CD4-positive, alpha-beta T cell treated with Interleukin-12 subunit alpha and Interleukin-12 subunit beta, for 1 hour (primary cell): ENCODE results near the gene GIT2.

Experiments used
- DNase-seq: peaks from one replicate; pipeline ENCODE4 v3.0.0-alpha.2; 2020

GIT2 gene

DNA sequence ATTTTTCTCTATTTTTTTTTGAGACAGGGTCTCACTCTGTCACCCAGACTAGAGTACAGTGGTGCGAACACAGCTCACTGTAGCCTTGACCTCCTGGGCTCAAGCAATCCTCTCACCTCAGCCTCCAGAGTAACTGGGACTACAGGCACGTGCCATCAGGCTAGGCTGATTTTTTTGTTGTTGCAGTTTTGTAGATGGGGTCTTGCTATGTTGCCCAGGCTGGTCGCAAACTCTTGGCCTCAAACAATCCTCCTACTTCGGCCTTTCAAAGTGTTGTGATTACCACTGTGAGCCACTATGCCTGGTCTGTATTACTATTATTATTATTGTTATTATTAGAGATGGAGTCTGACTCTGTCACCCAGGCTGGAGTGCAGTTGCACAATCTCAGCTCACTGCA lies 23.3 kb downstream of the GIT2 start:
- no peak for DNase-seq

DNA sequence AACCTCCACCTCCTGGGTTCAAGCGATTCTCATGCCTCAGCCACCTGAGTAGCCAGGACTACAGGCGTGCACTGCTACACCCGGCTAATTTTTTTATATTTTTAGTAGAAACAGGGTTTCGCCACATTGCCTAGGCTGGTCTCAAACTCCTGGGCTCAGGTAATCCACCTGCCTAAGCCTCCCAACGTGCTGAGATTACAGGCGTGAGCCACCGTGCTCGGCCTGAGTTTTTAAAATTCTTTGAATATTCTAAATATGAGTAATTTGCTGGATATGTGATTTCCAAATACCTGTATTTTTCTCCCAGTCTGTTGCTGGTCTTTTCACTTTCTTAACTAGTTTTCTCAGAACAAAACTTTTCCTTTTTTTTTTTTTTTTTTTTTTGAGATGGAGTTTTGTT lies 27.4 kb downstream of the GIT2 start:
- no peak for DNase-seq

DNA sequence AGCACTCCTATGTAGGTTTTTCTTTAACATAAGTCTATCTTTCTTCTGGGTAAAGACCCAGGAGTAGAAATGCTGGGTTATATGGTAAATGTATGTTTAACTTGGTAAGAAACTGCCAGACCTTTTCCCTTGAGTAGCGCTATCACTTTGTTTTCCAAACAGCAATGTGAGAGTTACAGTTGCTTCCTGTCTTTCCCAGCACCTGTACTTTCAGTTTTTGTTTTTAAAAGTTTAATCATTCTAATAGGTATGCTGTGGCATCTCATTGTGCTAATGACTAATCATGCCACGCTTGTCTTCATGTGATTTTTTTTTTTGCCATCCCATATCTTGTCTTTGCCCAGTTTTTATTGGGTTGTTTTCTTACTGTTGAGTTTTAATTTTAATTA lies 28.1 kb downstream of the GIT2 start:
- peak; percentile 45 for DNase-seq

DNA sequence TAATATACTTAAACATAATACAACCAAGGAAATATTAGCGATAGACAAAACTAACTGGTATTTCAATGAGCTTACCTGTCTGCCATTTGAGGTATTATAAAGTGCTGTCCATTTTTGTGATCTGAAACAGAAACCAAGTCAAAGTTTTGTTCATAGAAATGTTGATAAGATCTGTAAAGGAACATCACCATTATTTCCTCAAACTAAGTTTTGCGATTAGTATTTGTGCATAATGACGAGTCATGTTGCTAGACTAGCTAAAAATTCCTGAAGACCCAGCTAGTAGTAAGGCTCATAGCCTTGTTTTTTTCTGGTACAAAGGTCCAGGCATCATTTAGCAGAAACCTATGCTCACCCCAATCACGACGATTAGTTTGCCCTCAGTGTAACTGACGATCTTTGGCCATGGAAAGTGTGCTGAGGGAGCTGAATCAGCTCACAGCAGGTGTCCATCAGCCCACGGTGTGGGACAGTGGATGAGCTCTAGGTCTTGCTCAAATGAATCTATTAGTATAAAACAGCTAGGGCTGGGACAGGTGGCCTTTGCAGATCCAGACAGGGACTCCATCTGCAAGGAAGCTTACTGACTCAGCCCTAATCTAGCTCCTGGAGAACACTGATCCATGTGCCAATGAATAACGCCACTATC lies 28.7 kb downstream of the GIT2 start:
- peak; percentile 21 for DNase-seq

DNA sequence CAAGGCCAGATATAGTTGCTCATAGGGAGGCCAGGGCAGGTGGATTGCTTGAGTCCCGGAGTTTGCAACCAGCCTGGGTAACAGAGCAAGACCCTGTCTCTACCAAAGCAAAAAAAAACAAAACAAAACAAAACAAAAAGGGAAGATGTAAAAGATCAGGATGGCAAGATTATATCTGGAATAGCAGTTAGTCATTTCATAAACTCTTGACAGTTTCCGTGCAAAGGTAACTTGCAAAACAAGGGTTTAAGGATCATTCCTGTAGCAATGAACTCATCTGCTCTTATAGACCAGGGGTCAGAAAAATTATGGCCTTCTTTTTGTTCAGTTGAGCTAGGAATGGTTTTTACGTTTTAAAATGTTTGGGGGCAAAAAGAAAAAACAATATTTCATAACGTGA lies 29.6 kb downstream of the GIT2 start:
- DNase-seq, result no peak

DNA sequence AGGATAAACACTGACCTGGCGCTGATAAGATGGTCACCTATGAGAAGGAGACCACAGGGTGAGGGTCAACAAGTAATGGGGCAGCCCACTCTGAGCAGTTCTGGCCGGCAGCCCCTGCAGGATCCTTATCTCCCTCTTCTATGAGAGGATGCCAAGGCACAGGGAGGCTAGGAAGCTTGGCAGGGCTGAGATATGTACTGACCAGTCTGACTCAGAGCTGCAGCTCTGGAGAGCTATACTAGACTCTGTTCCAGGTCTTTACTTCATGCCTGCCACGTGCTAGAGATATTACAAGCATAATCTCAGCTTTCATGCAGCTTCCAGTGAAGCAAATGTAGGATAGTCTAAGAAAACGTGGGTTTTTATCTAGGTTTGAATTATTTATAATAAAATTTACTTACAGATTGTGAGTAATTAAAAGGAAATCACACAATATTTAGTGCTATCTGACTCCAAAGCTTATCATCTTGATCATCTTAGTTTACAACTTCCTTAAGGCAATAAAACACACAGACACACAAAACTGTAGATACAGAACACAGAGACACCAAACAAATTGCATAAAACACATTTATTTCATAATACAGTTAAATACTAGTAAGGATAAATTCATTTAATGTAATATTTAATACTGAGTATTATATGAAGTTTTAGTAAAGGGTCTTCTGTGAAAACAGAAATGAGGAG lies 32.3 kb downstream of the GIT2 start:
- no peak for DNase-seq

DNA sequence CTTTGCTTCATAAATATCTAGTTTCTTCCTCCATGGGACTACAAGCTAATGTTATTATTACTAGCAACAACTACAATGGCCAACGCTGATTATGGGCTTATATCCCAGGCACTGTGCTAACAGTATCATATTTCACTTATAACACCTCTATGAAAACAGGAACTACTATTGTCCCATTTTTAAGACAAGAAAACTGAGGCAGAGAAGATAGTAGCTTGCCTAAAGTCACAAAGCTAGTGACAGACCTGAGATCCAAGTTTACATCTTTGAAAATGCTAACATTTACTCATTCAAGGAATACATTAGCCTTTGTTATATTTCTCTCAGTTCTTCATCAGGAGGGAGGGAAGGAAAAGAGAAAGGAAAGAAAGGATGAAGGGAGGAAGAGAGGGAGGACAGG lies 32.8 kb downstream of the GIT2 start:
- no peak for DNase-seq

DNA sequence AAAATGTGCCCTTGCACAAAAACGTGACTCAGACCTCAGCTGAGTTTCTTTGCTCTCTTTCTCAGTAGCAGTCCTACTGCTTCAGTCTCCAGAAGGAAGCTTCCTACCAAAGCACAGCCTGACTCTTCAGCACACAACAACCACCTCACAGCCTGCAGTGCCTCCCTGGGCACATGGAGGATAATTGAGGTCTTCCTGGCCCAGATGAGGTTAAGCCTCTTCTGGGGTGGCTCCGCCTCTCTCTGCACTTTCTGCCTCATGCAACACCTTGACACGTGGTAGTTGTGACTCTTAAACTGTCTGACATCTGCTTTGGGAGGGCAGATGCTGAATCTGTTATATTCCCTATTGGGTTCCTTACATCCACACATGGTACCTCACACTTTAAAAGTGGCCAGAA lies 33.8 kb downstream of the GIT2 start:
- DNase-seq, result no peak

DNA sequence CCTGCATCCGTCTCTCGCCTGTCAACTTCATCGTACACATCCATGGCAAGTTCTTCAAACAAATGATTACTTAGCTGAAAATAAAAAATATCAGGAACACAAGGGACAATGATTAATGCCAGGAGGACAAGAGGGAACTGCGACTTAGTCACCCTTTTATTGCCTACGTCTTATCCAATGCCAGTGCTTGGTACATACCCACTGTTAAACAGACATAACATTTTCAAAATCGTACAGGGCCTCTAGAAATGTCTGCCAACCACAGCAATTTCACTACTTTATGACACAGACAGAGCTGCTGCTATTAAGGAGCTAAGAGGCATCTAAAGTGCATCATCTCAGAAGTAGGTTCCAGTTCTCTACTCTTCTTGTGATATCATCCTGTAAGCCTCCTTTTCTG lies 34.6 kb downstream of the GIT2 start:
- DNase-seq, result no peak

DNA sequence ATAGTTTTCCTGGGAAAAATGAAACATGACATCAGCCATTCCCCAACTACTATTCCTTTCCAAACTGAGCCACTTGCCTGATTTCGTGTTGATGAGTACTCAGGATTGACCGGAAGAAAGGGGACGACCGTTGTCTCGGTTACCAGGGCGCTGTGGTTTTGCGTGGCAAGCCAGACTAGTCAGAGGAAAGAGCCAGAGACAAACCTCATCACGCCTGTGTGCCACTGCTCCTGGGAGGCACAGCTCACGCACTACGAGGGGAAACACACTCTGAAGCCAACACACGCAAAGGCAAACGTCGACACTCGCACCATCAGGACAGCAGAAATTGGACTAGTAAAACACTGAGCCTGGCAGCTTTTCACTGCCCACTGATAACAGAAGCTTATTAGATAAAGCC lies 35.0 kb downstream of the GIT2 start:
- no peak for DNase-seq

DNA sequence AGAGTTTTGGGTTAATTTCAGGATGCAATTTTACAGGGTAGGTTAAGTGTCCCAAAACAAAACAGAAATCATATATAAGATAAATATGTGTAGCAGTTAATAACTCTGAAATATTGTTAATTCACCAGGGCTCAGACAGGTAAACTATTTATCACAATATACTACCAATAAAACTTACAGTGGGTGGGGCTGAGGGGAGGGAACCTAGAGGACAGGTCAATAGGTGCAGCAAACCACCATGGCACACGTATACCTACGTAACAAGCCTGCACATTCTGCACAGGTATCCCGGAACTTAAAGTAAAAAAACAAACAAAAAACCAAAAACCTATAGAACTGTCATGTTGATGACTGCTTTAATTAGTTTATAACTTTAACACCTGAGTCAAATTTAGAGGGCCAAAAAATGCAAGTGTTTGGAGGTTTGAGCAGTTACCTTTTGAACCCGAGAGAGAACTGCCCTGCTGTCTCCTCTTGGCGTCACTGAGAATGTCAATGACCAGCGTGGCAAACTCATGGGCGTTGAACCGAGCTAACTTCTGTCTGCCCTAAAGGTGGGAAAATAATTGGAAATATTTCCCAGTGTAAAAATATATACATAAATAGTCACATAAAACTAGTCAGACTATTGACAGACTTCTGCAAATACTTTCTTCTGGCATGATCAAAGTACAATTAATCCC lies 36.6 kb downstream of the GIT2 start:
- no peak for DNase-seq

DNA sequence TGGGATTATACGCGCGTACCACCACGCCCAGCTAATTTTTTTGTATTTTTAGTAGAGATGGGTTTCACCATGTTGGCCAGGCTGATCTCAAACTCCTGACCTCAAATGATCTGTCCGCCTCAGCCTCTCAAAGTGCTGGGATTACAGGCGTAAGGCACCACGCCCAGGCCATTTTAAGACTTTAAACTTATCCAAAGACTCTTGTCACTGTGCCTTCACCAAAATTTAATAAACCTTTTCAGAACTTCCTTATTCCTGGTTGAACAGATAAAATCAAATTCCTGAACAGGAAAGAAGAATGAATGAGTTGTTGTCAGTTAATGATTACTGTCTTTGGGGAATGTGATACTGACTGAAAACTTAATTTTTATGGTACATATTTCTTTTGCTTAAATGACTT lies 37.8 kb downstream of the GIT2 start:
- DNase-seq, result no peak

DNA sequence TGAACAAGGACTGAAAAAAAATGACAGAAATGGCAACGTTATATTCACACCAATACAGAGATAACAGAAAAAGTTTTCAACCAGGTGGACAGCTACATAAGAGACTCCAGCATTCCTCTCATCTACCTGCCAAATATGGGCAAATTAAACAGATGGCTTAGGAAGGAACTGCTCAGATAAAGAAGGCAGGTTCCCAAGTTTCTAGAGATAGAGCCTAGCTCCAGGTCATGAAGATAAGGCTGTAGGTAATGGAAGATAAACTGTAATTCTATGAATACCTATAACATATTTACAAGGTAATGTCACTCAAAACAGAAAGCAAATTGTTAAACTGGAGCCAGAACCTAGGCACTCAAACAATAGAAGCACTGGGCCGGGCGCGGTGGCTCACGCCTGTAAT lies 42.5 kb downstream of the GIT2 start:
- DNase-seq, result no peak

DNA sequence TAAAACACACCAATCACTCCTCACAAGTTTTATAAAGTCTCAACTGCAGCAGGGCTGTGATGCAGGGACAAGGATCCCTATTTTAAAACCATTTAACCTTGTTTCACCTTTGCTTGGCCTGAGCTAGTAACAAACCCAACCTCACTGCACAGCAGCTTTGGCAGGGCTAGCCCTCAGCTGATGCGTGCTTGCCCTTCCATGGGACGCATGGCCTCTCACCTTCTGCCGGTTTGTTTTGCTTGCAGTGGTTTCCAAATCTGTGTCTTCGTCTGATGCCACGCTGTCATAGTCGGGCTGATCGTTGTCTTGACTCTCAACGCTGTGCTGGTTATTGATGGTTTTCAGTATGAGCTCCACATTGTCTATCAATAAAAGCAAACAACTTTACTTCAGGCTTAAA lies 43.3 kb downstream of the GIT2 start:
- DNase-seq, result no peak

DNA sequence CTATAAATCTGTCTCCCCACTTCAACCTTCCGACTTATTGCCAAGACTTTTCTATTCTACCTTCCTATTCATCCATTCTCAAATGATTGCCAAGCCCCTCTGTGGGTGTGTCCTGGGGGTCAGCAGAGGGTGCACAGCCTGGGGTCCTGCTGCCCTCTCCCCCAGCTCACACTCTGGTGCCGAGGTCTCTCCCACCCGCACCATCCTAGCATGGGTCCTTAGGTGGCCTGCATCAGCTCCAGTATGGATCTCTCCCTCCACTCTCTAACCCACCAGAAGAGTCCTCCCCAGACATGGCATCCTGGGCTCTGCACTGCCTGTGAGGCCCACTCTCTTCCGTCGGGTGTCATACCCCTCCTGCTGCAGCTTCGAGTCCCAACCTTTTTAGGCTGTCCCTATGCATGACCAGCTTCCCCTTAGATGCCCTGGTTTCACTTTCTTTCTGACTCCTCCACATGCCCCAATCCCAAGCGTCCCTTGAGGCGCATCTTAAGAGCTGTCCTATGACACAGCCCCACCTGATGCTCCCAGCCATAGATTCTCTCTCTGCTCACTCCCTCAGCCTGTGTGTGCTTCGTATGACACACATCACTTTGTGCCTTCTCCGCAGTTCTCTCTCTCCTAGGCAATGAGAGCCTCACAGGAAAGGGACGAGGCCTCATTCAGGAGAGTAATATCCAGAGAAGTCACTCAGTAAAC lies 43.9 kb downstream of the GIT2 start:
- no peak for DNase-seq

DNA sequence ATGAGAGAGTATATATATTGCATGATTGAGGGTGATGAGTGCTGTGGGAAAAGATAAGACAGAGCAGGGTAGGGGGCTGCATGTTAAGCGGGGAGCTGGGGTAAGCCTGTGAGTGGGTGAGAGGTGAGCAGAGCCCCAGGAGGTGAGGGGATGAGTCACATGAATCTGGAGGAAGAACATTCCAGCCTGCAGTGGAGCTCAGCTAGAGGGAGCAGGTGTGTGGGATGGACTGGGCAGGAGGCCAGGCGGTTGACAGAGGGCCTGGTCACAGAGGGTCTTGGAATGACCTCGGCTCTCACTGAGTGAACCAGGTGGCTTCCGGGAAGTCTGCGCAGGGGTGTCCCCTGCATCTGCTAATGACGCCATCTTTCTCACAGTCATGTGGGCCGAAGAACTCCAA lies 44.4 kb downstream of the GIT2 start:
- DNase-seq, result no peak

DNA sequence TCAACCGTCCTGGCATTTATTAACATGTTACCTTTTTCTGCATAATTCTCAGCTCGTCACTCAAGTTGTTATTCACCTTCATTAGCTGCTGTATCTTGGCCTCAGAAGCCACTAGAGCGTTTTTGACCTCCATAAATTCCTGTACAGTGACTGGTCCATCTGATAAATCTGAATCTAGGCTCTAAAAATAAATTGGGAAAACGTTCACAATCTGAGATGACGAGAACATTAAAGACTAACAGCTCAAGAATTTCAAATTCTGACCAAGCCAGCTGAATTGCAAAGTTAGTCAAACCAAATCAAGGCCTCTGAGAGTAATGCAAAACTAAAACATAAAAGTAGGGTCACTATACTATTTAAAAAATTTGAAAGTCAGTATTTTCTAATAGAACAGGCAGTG lies 45.0 kb downstream of the GIT2 start:
- DNase-seq, result no peak

DNA sequence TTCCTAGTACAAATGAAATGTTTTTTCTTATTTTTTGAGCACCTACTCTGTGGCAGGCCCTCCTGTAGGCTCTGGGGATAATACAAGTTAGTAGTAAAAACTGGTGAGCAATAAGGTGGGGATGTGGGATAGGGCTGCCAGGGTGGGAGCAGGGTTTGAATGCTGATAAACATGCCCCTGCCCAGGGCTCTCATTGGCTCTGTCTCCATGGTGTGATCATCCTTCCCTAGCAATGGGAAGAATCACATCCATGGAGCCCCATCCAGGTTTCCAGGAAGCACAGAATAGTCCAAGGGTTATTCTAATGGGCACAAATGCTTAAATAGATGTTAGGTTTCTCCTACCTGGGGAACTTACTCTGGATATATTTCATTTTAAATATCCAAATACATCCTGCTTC lies 45.5 kb downstream of the GIT2 start:
- no peak for DNase-seq

DNA sequence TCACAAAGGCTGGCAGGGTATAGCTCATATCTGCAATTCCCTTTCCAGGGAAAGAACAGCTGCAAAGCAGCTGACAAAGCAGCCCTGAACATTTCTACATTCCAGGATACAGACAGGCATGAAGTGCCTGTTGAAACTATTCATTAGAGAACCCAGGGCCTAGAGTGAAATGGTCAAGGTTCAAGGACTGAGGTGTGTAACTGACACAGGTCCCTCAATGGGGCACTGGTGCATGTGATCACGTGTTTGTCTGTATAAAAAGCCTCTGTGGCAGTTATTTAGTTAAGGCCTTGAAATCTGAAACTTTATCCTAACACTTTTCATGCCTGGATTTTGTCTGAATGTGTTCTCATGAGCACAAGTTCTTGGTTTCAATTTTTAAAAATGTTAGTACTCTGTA lies 47.1 kb downstream of the GIT2 start:
- no peak for DNase-seq

DNA sequence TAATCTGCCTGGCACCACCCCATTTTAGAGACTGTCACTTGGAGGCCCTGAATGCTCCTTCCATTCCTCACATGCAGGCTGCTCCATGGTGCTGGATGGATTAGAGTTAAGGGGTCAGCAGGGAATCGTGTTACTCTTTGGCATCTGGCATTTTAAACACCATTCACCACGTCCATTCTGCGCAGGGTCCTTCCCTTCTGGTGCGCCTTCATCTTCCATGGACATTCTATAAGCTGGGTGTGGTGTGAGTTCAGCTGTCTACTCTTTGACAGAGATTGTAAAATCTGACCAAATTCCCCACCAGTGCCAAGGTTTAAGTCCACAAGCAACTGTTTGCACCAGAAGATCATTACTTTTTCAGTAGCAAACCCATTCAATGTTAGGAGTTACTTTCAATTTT lies 47.8 kb downstream of the GIT2 start:
- DNase-seq, result no peak

DNA sequence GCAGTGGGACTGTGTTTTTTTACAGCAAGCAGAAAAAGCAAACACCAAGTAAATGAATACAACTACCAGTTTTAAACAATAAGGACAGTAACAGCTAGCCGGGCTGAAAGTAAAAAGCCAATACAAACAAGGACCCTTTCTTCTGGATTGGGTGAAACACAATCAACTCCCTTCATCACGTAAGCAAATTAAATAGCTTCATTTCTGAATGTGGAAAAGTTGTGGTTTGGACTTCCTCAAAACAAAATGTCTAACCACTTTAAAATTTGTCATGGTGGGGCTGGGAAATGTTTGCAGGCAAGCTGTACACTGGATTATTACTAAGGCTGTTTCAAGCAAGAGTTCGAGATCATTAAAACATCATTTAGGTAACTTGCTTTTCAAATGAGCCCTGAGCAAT lies 48.6 kb downstream of the GIT2 start:
- DNase-seq, result no peak

DNA sequence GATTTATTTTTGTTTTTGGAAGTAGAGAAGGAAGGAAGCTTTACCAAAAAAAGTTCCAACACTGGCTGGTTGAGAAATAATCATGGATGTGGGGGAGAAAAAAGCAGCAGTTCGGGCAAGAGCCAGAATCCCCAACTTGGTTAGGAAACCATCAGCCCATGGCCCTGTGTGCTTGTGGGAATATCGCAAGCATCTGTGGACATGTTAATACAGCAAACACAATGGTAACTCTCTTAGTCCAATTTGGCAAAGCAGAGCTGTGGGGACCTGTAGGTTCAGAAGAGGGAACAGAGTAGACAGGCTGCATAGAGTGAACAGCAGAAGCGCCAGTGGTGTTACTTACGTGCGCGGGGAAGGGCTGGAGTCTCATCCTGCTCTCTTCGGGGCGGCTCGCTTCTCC lies 49.3 kb downstream of the GIT2 start:
- no peak for DNase-seq

DNA sequence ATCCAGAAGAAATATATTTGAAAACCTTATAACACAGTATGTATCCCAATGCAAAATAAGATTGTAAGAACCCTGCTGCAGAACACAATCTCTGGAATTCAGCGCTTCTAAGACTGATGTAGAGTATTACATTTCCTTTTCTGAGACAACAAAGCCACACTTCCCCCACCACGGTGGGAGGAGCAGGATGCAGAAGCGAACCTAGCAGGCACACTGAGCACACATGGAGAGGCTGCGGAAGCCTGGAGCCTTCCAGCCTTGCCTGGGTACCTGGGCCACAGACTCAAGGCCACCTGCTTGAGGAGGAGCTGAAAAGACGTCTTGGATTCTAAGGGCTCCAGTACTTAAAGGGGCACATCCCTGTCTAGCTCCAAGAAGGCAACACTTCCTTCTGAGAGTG lies 49.7 kb downstream of the GIT2 start:
- no peak for DNase-seq
